ENCODE data around the gene EYA3. TPM values are rescaled to one million over a fixed set of nuclear protein-coding genes. Genes with fewer than 3 reads are reported as not detected.

Gene EYA3
- total RNA-seq, 1 experiment from 2014 or later, result 32.7 TPM

GRCh38 chr1:28039341-28039740, 49.1 kb downstream of the EYA3 start:
- Histone ChIP-seq H3K14ac (ENCODE audit: insufficient read depth, low read length) (no peak overlapping the region), H3K9me3 (ENCODE audit: control insufficient read depth, low read depth, low read length) (no peaks in the 10 kb centered on the region), H3K23me2 (ENCODE audit: insufficient read length, low read depth, low read length, poor library complexity, severe bottlenecking) (no peaks in the 10 kb centered on the region), H3K79me1 (ENCODE audit: insufficient read depth, low read depth, low read length, poor library complexity, severe bottlenecking) (no peaks in the 10 kb centered on the region), H2BK120ac (ENCODE audit: low read depth, low read length, poor library complexity, severe bottlenecking) (no peak overlapping the region), H4K91ac (ENCODE audit: insufficient read length, low read depth, low read length) (no peak overlapping the region), H3K27ac (ENCODE audit: insufficient read length, low read depth, low read length) (no peak overlapping the region), H3K4me2 (ENCODE audit: insufficient read depth, insufficient read length, low read length) (no peak overlapping the region), H3K4me1 (ENCODE audit: insufficient read depth, low read length) (no peaks in the 10 kb centered on the region), H4K8ac (replicated peaks; ENCODE audit: insufficient read length, low read depth, low read length) (no peak overlapping the region), H4K20me1 (ENCODE audit: control insufficient read depth, insufficient read depth, insufficient read length) (no peaks in the 10 kb centered on the region), H3K23ac (ENCODE audit: insufficient read length, low read depth, low read length) (no peak overlapping the region), H2AK5ac (ENCODE audit: insufficient read length, low read length) (no peak overlapping the region), H3K18ac (ENCODE audit: insufficient read length, low read depth, low read length) (no peak overlapping the region), H3T11ph (ENCODE audit: low read length) (no peak overlapping the region), H2BK12ac (ENCODE audit: insufficient read length, low read depth, low read length) (no peak overlapping the region), H3K79me2 (ENCODE audit: insufficient read depth, low read length) (no peaks in the 10 kb centered on the region), H3K27me3 (ENCODE audit: insufficient read depth, low read length) (no peaks in the 10 kb centered on the region), H3K56ac (ENCODE audit: insufficient read length, low read depth, low read length) (no peak overlapping the region), H2AFZ (ENCODE audit: low read length) (no peak overlapping the region), H2BK20ac (ENCODE audit: low read depth, low read length, poor library complexity, severe bottlenecking) (no peak overlapping the region), H4K5ac (ENCODE audit: insufficient read length, low read depth, low read length) (no peak overlapping the region), H2BK15ac (ENCODE audit: low read depth, low read length) (no peak overlapping the region), H3K4ac (ENCODE audit: low read depth, low read length) (no peak overlapping the region), H2BK5ac (ENCODE audit: insufficient read length, low read length) (no peak overlapping the region), H3K9ac (ENCODE audit: extremely low read depth, insufficient read length, low read length) (no peak overlapping the region)
- no peak for DNase-seq
- WGBS (ENCODE audit: extremely low coverage, insufficient read length, low lambda C conversion rate), result no CpG with 5 or more reads among the region's 2 CpGs
- no peaks in the 10 kb centered on the region for H3K9me3 Mint-ChIP-seq
- H3K27ac Mint-ChIP-seq, result no peak overlapping the region
- peaks cover 0 to 20% (median 10%) of the 10 kb centered on the region in 3 experiments; a peak in 4 of 7 replicates for H3K36me3 Mint-ChIP-seq (ENCODE audit: insufficient read depth in 1 of 3, low read depth in 3 of 3)
- TF ChIP-seq CTCF (conservative IDR thresholded peaks at IDR 0.05), result no peak
- H3K27me3 Mint-ChIP-seq (ENCODE audit: low read depth), result no peaks in the 10 kb centered on the region
- no peak overlapping the region for H3K4me3 Mint-ChIP-seq
- H3K4me1 Mint-ChIP-seq, result no peaks in the 10 kb centered on the region

Measured in H9 (cell line).